GM12874 (cell line): ENCODE measurements around the gene PFKFB3.

Experiments used
- TF ChIP-seq, protein P1 (sequence below): IDR thresholded peaks from 2 replicates; pipeline ENCODE4 v1.5.1; 2011; ENCODE audit warnings: low read depth, mild to moderate bottlenecking, control low read depth, low read length, moderate library complexity; ENCODE audit not compliant: insufficient read depth

The PFKFB3 gene

GRCh38 chr10:6231730-6232129 is 29.0 kb downstream of the PFKFB3 start:
- TF ChIP-seq, protein P1, sequence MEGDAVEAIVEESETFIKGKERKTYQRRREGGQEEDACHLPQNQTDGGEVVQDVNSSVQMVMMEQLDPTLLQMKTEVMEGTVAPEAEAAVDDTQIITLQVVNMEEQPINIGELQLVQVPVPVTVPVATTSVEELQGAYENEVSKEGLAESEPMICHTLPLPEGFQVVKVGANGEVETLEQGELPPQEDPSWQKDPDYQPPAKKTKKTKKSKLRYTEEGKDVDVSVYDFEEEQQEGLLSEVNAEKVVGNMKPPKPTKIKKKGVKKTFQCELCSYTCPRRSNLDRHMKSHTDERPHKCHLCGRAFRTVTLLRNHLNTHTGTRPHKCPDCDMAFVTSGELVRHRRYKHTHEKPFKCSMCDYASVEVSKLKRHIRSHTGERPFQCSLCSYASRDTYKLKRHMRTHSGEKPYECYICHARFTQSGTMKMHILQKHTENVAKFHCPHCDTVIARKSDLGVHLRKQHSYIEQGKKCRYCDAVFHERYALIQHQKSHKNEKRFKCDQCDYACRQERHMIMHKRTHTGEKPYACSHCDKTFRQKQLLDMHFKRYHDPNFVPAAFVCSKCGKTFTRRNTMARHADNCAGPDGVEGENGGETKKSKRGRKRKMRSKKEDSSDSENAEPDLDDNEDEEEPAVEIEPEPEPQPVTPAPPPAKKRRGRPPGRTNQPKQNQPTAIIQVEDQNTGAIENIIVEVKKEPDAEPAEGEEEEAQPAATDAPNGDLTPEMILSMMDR = no peak

- TF ChIP-seq, protein P1 = no peak
These were observed 29.6 kb downstream of the PFKFB3 start for GRCh38 chr10:6232225-6232807.

DNA sequence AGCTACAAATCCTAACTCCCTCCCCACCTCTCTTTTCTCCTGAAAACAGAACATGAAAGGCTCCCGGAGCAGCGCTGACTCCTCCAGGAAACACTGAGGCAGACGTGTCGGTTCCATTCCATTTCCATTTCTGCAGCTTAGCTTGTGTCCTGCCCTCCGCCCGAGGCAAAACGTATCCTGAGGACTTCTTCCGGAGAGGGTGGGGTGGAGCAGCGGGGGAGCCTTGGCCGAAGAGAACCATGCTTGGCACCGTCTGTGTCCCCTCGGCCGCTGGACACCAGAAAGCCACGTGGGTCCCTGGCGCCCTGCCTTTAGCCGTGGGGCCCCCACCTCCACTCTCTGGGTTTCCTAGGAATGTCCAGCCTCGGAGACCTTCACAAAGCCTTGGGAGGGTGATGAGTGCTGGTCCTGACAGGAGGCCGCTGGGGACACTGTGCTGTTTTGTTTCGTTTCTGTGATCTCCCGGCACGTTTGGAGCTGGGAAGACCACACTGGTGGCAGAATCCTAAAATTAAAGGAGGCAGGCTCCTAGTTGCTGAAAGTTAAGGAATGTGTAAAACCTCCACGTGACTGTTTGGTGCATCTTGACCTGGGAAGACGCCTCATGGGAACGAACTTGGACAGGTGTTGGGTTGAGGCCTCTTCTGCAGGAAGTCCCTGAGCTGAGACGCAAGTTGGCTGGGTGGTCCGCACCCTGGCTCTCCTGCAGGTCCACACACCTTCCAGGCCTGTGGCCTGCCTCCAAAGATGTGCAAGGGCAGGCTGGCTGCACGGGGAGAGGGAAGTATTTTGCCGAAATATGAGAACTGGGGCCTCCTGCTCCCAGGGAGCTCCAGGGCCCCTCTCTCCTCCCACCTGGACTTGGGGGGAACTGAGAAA is 30.4 kb downstream of the PFKFB3 start:
- TF ChIP-seq, protein P1 = no peak

- TF ChIP-seq, protein P1 = no peak
These were observed 31.1 kb downstream of the PFKFB3 start for GRCh38 chr10:6233725-6234277.

DNA sequence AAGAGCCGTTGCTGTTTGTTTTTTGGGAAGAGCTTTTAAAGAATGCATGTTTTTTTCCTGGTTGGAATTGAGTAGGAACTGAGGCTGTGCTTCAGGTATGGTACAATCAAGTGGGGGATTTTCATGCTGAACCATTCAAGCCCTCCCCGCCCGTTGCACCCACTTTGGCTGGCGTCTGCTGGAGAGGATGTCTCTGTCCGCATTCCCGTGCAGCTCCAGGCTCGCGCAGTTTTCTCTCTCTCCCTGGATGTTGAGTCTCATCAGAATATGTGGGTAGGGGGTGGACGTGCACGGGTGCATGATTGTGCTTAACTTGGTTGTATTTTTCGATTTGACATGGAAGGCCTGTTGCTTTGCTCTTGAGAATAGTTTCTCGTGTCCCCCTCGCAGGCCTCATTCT is 31.6 kb downstream of the PFKFB3 start:
- TF ChIP-seq, protein P1 = no peak

DNA sequence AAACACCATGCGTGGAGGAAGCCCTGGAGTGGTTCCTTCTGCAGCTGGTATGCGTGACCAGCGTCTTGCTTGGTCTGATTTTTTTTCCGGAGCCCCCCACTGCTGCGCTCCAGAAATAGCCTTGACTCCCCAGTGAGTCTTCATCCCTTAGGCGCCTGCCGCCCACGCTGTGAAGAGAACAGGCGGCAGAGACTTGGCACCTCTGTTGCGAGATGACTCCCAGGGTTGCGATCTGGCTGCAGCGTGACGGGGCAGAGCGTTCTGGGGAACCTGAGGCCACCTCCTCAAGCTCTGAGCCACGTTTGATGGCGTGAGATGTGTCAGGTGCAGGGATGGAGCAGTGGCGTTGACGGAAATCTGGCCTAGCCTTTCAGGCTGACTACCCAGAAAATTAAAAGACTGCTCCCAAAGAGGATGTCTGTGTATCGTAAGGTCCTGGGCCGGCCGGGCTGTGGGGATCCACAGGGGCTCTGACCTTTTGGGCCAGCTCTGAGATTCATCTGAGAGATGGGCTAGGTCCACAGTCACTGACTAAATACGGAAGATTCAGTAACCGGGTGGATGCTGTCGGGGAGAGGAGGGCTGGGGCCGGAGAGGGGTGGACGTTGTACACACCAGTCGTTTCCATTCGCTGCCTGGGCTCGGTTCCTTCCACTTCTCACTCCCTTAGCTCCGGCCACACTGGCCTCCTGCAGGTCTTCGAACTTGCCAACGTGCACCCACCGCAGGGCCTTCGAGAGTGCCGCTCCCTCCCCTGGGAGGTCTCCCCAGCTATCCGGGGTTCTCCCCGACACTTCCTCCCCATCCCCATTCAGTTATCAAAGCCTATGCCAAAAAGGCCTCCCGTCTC is 33.8 kb downstream of the PFKFB3 start:
- TF ChIP-seq, protein P1 = no peak

DNA sequence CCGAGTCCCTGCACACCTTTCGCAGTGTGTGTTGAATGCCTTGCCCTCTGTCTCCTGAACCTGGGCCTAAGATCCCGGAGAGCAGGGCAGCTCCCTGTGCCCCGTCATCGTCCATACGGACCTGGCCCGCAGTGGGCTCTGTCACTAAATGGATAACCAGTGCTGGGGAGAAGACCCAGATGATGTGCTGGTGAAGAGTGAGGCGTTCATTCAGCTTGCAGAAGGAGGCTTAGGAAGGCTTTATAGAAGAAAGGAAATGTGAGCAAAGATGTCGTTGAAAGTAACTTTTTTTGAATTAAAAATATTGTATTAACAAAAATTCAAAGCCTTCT is 34.4 kb downstream of the PFKFB3 start:
- TF ChIP-seq, protein P1 = no peak
